Chondrocyte (in vitro differentiated cells): ENCODE data around the gene GUCY1A2. TPM values are rescaled to one million over a fixed set of nuclear protein-coding genes. Genes with fewer than 3 reads are reported as not detected.

Source experiments
- DNase-seq: peaks from one replicate; pipeline ENCODE4 v3.0.0; 2021; ENCODE audit warnings: mixed read lengths, low spot score
- H3K27ac Mint-ChIP-seq: one replicate; pipeline ENCODE4 v1.8.0; 2021; ENCODE audit warnings: mild to moderate bottlenecking, moderate library complexity, mixed read lengths; ENCODE audit not compliant: unreplicated experiment
- H3K27me3 Mint-ChIP-seq: 2 replicates; pipeline ENCODE4 v1.8.0; 2021; ENCODE audit warnings: low read depth, mixed read lengths
- H3K36me3 Mint-ChIP-seq: 2 replicates; pipeline ENCODE4 v1.8.0; 2021; ENCODE audit warnings: low read depth, mixed read lengths
- H3K4me1 Mint-ChIP-seq: 2 replicates; pipeline ENCODE4 v1.8.0; 2021; ENCODE audit warnings: low read depth, mild to moderate bottlenecking, mixed read lengths
- H3K4me3 Mint-ChIP-seq: one replicate; pipeline ENCODE4 v1.8.0; 2021; ENCODE audit warnings: mild to moderate bottlenecking, moderate library complexity, mixed read lengths; ENCODE audit not compliant: unreplicated experiment
- H3K9me3 Mint-ChIP-seq: 2 replicates; pipeline ENCODE4 v1.8.0; 2021; ENCODE audit warnings: low read depth, mixed read lengths
- CTCF ChIP-seq: fragments of 200-600 bp; sonication (generic); IDR thresholded peaks from 2 replicates; pipeline ENCODE4 v1.5.0; 2021; ENCODE audit warnings: antibody characterized with exemption, mild to moderate bottlenecking, moderate library complexity
- total RNA-seq: library from RNA; stranded (reverse); gene quantifications from 3 replicates; pipeline ENCODE4 v1.2.1, GENCODE V29; 2021

The GUCY1A2 gene
- total RNA-seq, 1 donor from 2014 or later = 17.4 TPM

GRCh38 chr11:106765469-106766258 is 252.6 kb downstream of the GUCY1A2 start:
- no peak for TF ChIP-seq CTCF
- H3K9me3 Mint-ChIP-seq = no peaks in the 10 kb centered on the region
- no peaks in the 10 kb centered on the region for H3K36me3 Mint-ChIP-seq
- no peak for DNase-seq
- no peak overlapping the region for H3K4me3 Mint-ChIP-seq
- H3K27ac Mint-ChIP-seq = no peak overlapping the region
- peaks cover 5% of the 10 kb centered on the region for H3K27me3 Mint-ChIP-seq
- H3K4me1 Mint-ChIP-seq = no peaks in the 10 kb centered on the region

- H3K9me3 Mint-ChIP-seq = no peaks in the 10 kb centered on the region
Observed at GRCh38 chr11:106763501-106763900, 254.8 kb downstream of the GUCY1A2 start.

GRCh38 chr11:106761745-106762144 is 256.5 kb downstream of the GUCY1A2 start:
- no peak for DNase-seq
- peaks cover 3% of the 10 kb centered on the region for H3K36me3 Mint-ChIP-seq
- TF ChIP-seq CTCF = no peak

More at GRCh38 chr11:106763501-106763900, 254.8 kb downstream of the GUCY1A2 start:
- no peaks in the 10 kb centered on the region for H3K36me3 Mint-ChIP-seq
- TF ChIP-seq CTCF = no peak
- no peaks in the 10 kb centered on the region for H3K4me1 Mint-ChIP-seq
- DNase-seq = no peak
- H3K4me3 Mint-ChIP-seq = no peak overlapping the region
- no peak overlapping the region for H3K27ac Mint-ChIP-seq
- H3K27me3 Mint-ChIP-seq = peaks cover 5% of the 10 kb centered on the region

GRCh38 chr11:106761240-106761639 is 257.0 kb downstream of the GUCY1A2 start:
- peaks cover 4% of the 10 kb centered on the region for H3K27me3 Mint-ChIP-seq
- H3K36me3 Mint-ChIP-seq = peaks cover 6% of the 10 kb centered on the region
- peaks cover 6% of the 10 kb centered on the region for H3K9me3 Mint-ChIP-seq
- H3K4me1 Mint-ChIP-seq = no peaks in the 10 kb centered on the region
- no peak for DNase-seq
- no peak for TF ChIP-seq CTCF
- no peak overlapping the region for H3K27ac Mint-ChIP-seq
- no peak overlapping the region for H3K4me3 Mint-ChIP-seq

More at GRCh38 chr11:106761745-106762144, 256.5 kb downstream of the GUCY1A2 start:
- Mint-ChIP-seq H3K27me3 (peaks cover 4% of the 10 kb centered on the region), H3K4me1 (no peaks in the 10 kb centered on the region), H3K9me3 (peaks cover 3% of the 10 kb centered on the region), H3K4me3 (no peak overlapping the region), H3K27ac (no peak overlapping the region)

- Mint-ChIP-seq H3K4me1 (no peaks in the 10 kb centered on the region), H3K36me3 (no peaks in the 10 kb centered on the region), H3K27ac (no peak overlapping the region), H3K27me3 (peaks cover 1% of the 10 kb centered on the region), H3K9me3 (peaks cover 3% of the 10 kb centered on the region), H3K4me3 (no peak overlapping the region)
- DNase-seq = no peak
- TF ChIP-seq CTCF = no peak
Observed at GRCh38 chr11:106748059-106748458, 270.2 kb downstream of the GUCY1A2 start.
